HG02759 (cell line): ENCODE data around the gene PRKCG.
"Not testable (repeated sequence)": the region's sequence is repeated elsewhere in the genome, so short reads cannot be mapped to it uniquely, and the experiment has no call there.

Experiments used
- ATAC-seq: cut with Tn5 transposase; IDR thresholded peaks from one replicate; pipeline ENCODE4 v1.9.1; 2021; ENCODE audit warnings: mild to moderate bottlenecking, moderate library complexity; ENCODE audit not compliant: unreplicated experiment

Gene PRKCG

DNA sequence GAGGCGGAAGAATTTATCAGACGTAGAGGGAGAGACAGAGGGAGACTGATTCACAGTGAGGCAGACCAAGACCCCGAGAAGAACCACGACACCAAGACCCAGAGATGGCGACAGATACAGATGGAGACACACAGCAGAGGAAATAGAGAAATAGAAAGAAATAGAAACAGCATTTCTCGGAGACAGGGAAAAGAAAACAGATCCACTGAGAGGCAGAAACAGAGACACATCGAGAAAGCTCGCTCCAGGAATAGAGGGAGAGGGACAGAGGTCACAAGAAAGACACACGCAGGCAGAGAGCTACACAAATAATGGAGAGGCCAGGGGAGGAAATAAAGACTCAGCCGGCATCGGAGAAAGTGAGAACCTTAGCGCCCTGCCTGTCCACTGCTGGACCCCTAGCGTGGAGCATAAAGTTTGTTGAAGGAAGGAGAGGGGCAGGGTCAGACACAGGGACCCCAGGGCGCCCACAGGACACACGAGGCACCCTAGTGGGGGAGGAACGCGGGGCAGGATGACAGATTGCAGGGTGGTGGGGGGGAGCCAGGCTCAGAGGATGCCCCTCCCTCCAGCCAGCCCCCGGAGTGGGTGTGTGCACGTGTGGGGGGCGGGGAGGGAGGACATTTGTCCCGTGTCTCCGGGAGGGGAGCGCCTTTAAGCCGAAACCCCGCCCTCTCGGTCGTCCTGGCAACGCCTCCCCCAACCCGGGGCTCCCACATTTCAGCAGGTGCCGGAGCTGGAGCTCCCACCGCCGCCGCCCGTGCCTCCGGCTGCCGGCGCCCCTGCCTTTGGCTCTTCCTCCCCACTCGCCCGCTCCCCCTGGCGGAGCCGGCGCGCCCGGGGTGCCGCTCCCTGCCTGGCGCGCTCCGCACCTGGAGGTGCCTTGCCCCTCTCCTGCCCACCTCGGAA, at the start of gene PRKCG:
Gene PRKCG (plus strand): TSS at position 716 of the 909 bp plus-strand sequence. CDS start 298 bp downstream, outside the sequence.
- ATAC-seq = no peak

DNA sequence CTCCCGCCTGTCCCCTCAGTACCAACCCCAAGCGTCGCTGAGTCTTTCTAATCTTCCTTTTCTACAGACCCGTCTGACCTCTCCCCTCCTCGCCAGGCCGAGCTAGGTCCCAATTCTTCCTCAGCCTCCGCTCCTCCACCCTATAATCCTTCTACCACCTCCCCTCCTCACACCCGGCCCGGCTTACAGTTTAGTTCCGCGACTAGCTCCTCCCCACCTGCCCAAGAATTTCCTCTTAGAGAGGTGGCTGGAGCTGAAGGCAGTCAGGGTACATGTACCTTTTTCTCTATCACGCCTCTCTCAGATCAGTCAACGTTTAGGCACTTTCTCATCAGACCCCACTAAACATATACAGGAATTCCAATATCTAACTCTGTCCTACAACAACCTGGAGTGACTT, 49.1 kb upstream of the PRKCG start:
- not testable (repeated sequence) for ATAC-seq

- not testable (repeated sequence) for ATAC-seq
Observed at GRCh38 chr19:53838446-53838845, 43.6 kb upstream of the PRKCG start.

GRCh38 chr19:53840241-53840640, 41.8 kb upstream of the PRKCG start:
- ATAC-seq = not testable (repeated sequence)

- not testable (repeated sequence) for ATAC-seq
Observed at GRCh38 chr19:53840914-53841313, 41.1 kb upstream of the PRKCG start.

DNA sequence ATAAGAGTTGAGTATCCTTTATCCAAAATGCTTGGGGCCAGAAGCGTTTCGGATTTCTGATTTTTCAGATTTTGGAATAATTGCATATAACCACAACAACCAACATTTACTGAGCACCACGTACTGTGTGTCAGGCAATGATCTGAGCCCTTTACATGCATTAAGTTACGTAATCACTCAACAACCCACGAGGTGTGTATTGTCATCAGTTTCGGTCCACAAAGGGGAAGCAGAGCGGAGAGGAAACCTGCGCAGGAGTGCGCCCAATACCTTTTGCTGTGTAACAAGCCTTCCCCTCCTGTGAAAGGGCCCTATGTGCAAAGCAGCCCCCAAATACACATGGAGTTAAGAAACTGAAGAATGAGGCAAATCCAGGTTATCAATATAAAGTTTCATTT, 37.1 kb upstream of the PRKCG start:
- no peak for ATAC-seq

- ATAC-seq = no peak
Observed at GRCh38 chr19:53847555-53847954, 34.4 kb upstream of the PRKCG start.

DNA sequence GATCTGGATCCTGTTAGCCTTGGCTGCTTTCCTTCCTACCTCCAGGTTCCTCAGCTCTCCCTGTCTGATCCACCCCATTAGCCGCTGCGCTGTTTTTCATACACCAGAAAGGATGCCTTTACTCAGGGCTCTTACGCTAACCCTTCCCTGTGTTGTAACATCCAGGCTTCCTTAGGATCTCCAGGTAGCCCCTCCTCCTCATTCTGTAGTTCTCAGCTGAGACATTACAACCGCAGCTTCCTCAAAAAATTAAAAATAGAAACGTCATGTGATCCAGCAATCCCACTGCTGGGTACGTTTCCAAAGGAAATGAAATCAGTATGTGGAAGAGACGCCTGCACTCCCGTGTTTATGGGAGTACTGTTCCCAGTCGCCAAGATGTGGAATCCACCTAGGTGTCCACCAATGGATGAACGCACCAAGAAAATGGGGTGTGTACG, 32.7 kb upstream of the PRKCG start:
- ATAC-seq = no peak

DNA sequence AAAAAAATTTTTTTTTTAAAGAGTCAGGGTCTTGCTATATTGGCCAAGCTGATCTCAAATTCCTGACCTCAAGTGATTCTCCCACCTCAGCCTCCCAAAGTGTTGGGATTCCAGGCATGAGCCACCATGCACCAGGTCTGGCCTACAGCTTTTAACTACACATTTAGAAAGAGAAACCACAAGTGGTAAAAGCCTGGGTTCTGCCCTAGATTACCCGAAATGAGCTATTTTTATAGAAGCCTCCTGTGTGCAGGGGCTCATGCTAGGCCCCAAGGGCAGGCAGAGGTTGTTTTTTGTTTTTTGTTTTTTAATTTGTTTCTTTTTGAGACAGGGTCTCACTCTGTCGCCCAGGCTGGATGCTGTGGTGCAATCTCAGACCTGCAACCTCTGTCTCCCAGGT, 28.3 kb upstream of the PRKCG start:
- peak; percentile 51 for ATAC-seq

DNA sequence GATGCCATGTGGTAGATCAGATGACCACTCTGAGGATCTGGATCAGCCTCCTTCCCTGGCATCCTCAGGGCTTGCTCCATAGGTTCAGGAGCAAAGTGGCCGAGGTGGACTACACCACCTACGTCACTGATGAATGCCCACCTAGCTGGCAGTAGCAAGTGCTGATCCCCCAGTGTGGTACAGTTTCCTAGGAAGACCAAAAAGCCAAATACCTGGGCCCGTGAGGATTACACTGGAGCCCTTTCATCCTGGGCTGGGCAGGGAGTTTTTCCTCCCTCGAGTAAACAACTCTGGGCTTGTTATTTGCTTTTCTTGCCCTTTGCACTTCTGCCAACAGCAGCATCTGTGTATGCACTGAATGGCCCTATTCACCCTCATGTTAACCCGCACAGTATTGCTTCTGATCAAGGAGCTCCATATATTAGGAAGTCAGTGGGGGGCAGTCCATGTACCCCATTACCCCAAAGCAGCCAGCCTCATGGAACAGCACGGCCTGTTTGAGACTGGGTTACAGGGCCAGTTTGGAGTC, 17.6 kb upstream of the PRKCG start:
- ATAC-seq = no peak

GRCh38 chr19:53865523-53865917, 16.5 kb upstream of the PRKCG start:
- no peak for ATAC-seq

- ATAC-seq = peak; percentile 29
Observed at GRCh38 chr19:53865918-53866864, 15.8 kb upstream of the PRKCG start.

GRCh38 chr19:53866865-53867224, 15.2 kb upstream of the PRKCG start:
- no peak for ATAC-seq

DNA sequence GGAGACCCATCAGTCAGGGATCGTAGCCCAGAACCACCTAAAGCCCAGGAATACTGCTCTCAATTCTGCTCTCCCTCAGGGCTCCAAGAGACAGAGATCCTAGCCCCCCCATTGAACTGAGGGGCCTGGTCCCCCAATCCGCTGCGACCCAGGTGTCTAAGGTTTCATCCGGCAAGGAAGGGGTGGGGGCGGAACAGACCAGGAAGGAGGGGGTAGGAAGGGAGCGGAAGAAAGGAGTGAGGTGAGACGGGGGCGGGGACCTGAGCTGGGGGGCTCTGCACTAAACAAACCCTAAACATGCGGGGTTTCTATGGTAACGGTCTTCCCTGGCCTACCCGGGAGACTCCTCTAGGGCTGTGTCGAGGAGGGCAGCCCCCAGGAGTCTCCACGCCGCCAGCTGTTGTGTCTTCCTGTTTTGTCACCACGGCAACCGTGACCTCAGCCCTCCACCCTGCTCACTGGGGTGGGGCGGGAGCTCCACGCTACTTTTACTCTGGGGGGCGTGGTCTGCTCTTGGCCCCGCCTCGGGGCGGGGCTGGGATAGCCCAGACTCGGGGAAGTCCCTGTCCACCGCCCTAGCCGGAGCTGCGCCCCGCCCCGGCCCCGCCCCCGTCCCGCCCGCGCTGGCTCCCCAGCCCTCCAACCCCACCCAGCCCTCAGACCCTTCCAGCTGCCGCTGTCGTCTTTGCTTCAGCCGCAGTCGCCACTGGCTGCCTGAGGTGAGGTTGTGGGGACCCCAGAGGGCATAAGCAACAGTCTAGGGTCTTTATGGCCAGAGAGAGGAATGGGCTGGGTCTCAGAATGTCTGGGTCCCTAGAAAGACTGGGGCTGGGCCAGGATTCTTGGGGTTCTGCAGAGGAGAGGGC, 14.5 kb upstream of the PRKCG start, which contains the start of gene MYADM:
Gene MYADM (plus strand): TSS at position 659 of the 866 bp plus-strand sequence. CDS start 5,647 bp downstream, outside the sequence.
- ATAC-seq = peak; percentile 66

GRCh38 chr19:53868091-53868891, 13.7 kb upstream of the PRKCG start:
- no peak for ATAC-seq

GRCh38 chr19:53868892-53869804, 12.8 kb upstream of the PRKCG start:
- ATAC-seq = peak; percentile 47

GRCh38 chr19:53869805-53870484, 12.1 kb upstream of the PRKCG start:
- ATAC-seq = not testable (repeated sequence)

GRCh38 chr19:53870485-53870844, 11.5 kb upstream of the PRKCG start:
- ATAC-seq = no peak
